Upper lobe of right lung (tissue), 1 donor: Measurements from ENCODE around the gene DAP. TPM values are rescaled to one million over a fixed set of nuclear protein-coding genes. Genes with fewer than 3 reads are reported as not detected.

ENCODE experiments used
- ATAC-seq: fragments of 200-7000 bp; cut with Tn5 transposase; one replicate; pipeline ENCODE4 v1.9.1; 2020; ENCODE audit warnings: mild to moderate bottlenecking, moderate library complexity
- DNase-seq: peaks from one replicate; pipeline ENCODE4 v3.0.0-alpha.2; 2020
- H3K27ac ChIP-seq: fragments of 200-600 bp; one replicate; pipeline ENCODE4 v1.8.0; 2022
- H3K27me3 ChIP-seq: fragments of 200-600 bp; one replicate; pipeline ENCODE4 v1.8.0; 2022; ENCODE audit warnings: mild to moderate bottlenecking
- H3K36me3 ChIP-seq: fragments of 200-600 bp; one replicate; pipeline ENCODE4 v1.8.0; 2022
- H3K4me1 ChIP-seq: fragments of 200-600 bp; one replicate; pipeline ENCODE4 v1.8.0; 2022
- H3K4me3 ChIP-seq: fragments of 200-600 bp; one replicate; pipeline ENCODE4 v1.8.0; 2022; ENCODE audit warnings: mild to moderate bottlenecking
- H3K9me3 ChIP-seq: fragments of 200-600 bp; one replicate; pipeline ENCODE4 v1.8.0; 2022
- intact Hi-C: fragments of 100-400 bp; cut with DNase I; formaldehyde crosslinking; loops from one replicate; pipeline ENCODE4 v1.11.0; 2022
- total RNA-seq: library from RNA; stranded (reverse); fragmentation: NEBNext Ultra II Directional; extraction: Animal tissue kit (Norgen Biotek cat#: 25700); gene quantifications from one replicate; pipeline ENCODE4 v1.2.1, GENCODE V29; 2021
- TF ChIP-seq, protein P1 (sequence below): fragments of 200-600 bp; IDR thresholded peaks from one replicate; pipeline ENCODE4 v1.8.0; 2022; ENCODE audit warnings: antibody characterized with exemption
- donor health status: DM: no; HTN: yes; CAD: no; lungs with severe emphysema.

The DAP gene
- total RNA-seq, 1 donor from 2014 or later: 105 TPM

DNA sequence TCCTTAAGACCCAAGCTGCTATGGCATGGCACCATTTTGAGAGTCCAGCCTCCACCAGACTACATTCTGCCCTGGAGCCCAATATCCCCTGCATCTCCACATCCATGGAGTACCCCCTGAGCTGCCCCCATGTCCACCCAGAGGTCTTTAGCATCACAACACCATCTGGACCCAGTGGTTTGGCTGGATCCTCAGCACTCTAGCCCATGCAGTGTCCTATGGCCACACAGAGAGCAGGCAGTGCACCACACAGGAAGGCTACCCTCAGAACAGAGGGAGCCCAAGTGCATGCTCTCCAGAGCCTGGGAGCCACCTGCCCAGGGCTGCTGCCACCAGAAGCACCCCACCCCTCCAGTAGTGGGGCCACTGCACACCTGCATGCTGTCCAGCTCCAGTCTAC is 18.6 kb upstream of the DAP start:
- ATAC-seq (no peak), DNase-seq (no peak)
- intact Hi-C loops: no loop called here

GRCh38 chr5:10778179-10778910 is 17.3 kb upstream of the DAP start:
- Histone ChIP-seq H3K27ac (no peak overlapping the region), H3K9me3 (no peaks in the 10 kb centered on the region), H3K27me3 (no peaks in the 10 kb centered on the region), H3K4me1 (no peaks in the 10 kb centered on the region), H3K36me3 (no peaks in the 10 kb centered on the region), H3K4me3 (no peak overlapping the region)
- ATAC-seq: no peak
- intact Hi-C loops: no loop called here
- TF ChIP-seq, protein P1, sequence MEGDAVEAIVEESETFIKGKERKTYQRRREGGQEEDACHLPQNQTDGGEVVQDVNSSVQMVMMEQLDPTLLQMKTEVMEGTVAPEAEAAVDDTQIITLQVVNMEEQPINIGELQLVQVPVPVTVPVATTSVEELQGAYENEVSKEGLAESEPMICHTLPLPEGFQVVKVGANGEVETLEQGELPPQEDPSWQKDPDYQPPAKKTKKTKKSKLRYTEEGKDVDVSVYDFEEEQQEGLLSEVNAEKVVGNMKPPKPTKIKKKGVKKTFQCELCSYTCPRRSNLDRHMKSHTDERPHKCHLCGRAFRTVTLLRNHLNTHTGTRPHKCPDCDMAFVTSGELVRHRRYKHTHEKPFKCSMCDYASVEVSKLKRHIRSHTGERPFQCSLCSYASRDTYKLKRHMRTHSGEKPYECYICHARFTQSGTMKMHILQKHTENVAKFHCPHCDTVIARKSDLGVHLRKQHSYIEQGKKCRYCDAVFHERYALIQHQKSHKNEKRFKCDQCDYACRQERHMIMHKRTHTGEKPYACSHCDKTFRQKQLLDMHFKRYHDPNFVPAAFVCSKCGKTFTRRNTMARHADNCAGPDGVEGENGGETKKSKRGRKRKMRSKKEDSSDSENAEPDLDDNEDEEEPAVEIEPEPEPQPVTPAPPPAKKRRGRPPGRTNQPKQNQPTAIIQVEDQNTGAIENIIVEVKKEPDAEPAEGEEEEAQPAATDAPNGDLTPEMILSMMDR: no peak
- no peak for DNase-seq

More for the DNA sequence above, 18.6 kb upstream of the DAP start:
- TF ChIP-seq, protein P1: no peak
- Histone ChIP-seq H3K36me3 (no peaks in the 10 kb centered on the region), H3K9me3 (no peaks in the 10 kb centered on the region), H3K27ac (no peak overlapping the region), H3K4me1 (no peaks in the 10 kb centered on the region), H3K27me3 (no peaks in the 10 kb centered on the region), H3K4me3 (no peak overlapping the region)

- intact Hi-C loops: no loop called here
- Histone ChIP-seq H3K36me3 (no peaks in the 10 kb centered on the region), H3K27me3 (no peaks in the 10 kb centered on the region), H3K9me3 (no peaks in the 10 kb centered on the region), H3K4me3 (no peak overlapping the region), H3K4me1 (no peaks in the 10 kb centered on the region), H3K27ac (no peak overlapping the region)
- TF ChIP-seq, protein P1: no peak
- DNase-seq (no peak), ATAC-seq (no peak)
Observed at GRCh38 chr5:10775646-10776045, 14.6 kb upstream of the DAP start.

GRCh38 chr5:10772901-10773585 is 12.0 kb upstream of the DAP start:
- TF ChIP-seq, protein P1: no peak
- no peaks in the 10 kb centered on the region for H3K27me3 ChIP-seq
- H3K4me1 ChIP-seq: no peaks in the 10 kb centered on the region
- no peak overlapping the region for H3K4me3 ChIP-seq
- no peak overlapping the region for H3K27ac ChIP-seq
- DNase-seq (no peak), ATAC-seq (no peak)
- no peaks in the 10 kb centered on the region for H3K36me3 ChIP-seq
- intact Hi-C loops: no loop called here
- H3K9me3 ChIP-seq: no peaks in the 10 kb centered on the region

DNA sequence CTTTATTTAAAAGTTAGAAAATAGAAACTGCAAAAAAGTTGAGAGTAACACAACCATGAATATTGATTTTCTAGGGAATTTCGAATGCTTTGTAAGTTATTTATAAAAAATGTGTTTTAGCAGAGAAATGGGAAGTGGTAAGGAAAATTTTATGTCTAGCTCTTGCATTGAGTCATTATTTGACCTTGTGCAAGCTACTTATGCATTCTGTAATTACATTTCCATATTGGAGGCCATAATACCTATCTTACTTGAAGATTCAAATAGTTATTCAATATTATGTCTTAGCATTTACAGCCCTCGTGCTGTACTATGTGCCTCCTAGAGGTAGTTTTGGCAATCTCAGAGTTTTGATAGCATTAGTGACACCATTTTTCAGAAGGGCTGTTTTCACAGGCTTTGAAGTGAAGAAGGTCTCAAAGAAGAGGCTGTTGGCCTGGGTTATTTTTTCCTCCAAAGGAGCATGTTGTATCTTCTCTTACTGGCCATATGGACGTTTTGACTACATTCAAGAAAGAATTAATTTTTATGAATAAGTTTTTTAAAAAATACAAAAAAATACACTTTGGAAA is 7.4 kb upstream of the DAP start:
- no peaks in the 10 kb centered on the region for H3K36me3 ChIP-seq
- no peak overlapping the region for H3K27ac ChIP-seq
- no peak overlapping the region for H3K4me3 ChIP-seq
- H3K9me3 ChIP-seq: no peaks in the 10 kb centered on the region
- intact Hi-C loops: no loop called here
- H3K4me1 ChIP-seq: no peaks in the 10 kb centered on the region
- DNase-seq: no peak
- no peaks in the 10 kb centered on the region for H3K27me3 ChIP-seq
- TF ChIP-seq, protein P1: no peak
- no peak for ATAC-seq
